HFF-Myc (cell line): ENCODE measurements around the gene PRKAG2.
A peak's percentile ranks its signal among the peaks of the same experiment; 100 is the strongest.

Experiments used
- DNase-seq: peaks from one replicate; pipeline ENCODE4 v3.0.0-alpha.2; 2011; ENCODE audit warnings: low read depth; ENCODE audit errors: extremely low read depth
- H3K4me3 ChIP-seq: replicated peaks from 2 replicates; pipeline ENCODE4 v1.5.1; 2011; ENCODE audit warnings: low read depth, mild to moderate bottlenecking, control low read depth, low read length
- CTCF ChIP-seq: IDR thresholded peaks from 2 replicates; pipeline ENCODE4 v1.5.1; 2012; ENCODE audit warnings: mild to moderate bottlenecking, low read depth, low read length, control low read depth; ENCODE audit errors: missing control alignments

Gene PRKAG2

DNA sequence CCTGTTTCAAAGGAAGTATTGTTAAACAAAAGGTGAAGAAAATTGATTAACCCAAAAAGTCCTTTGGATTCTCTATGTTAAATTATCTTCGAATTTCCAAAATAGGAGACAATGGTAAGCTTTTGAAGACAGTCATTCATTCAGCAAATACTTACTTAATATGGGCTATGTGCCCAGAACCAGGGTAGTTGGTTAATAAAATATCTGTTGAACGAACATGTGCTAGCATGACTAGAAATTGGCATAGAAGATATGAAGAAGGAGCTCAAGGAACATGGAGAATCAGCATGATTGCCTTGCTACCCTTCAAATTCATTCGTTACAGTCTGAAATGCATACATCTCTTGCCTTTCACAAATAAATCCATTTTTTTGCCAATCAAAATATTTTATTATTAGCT lies 234.2 kb downstream of the PRKAG2 start:
- no peak overlapping the region for H3K4me3 ChIP-seq
- no peak for DNase-seq
- no peak for TF ChIP-seq CTCF

DNA sequence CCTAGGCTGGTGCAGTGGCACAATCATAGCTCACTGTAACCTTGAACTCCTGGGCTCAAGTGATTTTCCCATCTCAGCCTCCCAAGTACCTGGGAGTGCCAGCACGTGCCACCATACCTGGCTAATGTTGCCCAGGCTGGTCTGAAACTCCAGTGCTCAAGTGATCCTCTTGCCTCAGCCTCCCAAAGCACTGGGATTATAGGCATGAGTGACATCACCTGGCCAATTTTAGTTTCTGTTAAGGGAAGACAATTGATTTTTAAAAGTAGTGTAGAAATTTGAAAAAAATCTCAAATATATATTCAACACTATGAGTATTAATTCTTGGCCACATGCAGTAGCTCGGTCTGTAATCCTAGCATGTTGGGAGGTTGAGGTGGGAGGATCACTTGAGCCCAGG lies 235.3 kb downstream of the PRKAG2 start:
- no peak overlapping the region for H3K4me3 ChIP-seq
- no peak for TF ChIP-seq CTCF
- DNase-seq: no peak

DNA sequence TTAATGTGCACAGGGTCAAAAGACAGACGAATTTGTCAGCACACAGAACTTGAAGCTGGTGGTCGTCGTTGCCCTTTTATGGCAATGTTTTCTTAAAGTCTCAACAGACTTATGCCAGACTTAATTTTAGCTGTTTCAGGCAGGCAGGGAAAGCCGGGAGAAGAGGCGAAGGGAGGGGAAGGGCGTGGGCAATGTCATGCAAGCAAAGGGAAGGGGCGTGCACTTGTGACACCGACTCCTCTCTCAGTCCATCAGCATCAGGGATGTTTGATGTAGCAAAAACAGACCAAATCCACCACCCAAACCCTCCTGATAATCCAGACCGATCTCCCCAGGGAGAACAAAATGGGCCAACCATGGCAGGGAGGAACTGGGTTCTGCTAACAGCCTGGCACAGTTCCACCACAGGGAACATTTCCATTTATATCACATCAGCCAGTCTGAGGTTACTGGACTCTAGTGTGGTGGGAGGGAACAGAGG lies 239.1 kb downstream of the PRKAG2 start:
- no peak overlapping the region for H3K4me3 ChIP-seq
- no peak for TF ChIP-seq CTCF
- DNase-seq: no peak

GRCh38 chr7:151634643-151635042 lies 242.3 kb downstream of the PRKAG2 start:
- no peak for DNase-seq
- no peak for TF ChIP-seq CTCF
- no peak overlapping the region for H3K4me3 ChIP-seq

DNA sequence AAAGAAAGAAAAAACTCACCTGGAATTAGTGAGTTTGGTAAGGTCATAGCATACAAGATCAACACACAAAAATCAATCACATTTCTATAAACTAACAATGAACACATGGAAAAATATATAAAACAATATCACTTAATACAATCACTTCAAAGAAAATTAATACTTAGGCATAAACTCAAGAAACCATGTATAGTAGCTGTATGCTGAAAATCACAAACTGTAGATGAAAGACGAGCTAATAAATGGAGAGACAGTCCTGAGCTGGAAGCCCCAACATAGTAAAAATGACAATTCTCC lies 243.5 kb downstream of the PRKAG2 start:
- no peak for TF ChIP-seq CTCF
- no peak overlapping the region for H3K4me3 ChIP-seq
- no peak for DNase-seq

- no peak for TF ChIP-seq CTCF
- DNase-seq: no peak
- H3K4me3 ChIP-seq: peak overlapping the region; percentile 69
Measured at GRCh38 chr7:151632750-151633515, 244.0 kb downstream of the PRKAG2 start.
